Activated CD4-positive, alpha-beta T cell treated with anti-CD3 and anti-CD28 coated beads, Interleukin-2, amount 10 ng/mL, durations not matched to agents 24 days and 14 days (primary cell): ENCODE results near the gene SLIRP. TPM values are rescaled to one million over a fixed set of nuclear protein-coding genes. Genes with fewer than 3 reads are reported as not detected.

ENCODE experiments used
- DNase-seq: peaks from one replicate; pipeline ENCODE4 v3.0.0; 2022
- H3K27ac Mint-ChIP-seq: one replicate; pipeline ENCODE4 v1.8.0; 2022; ENCODE audit warnings: mild to moderate bottlenecking, mixed read lengths
- H3K27me3 Mint-ChIP-seq: one replicate; pipeline ENCODE4 v1.8.0; 2022; ENCODE audit warnings: mixed read lengths
- H3K36me3 Mint-ChIP-seq: one replicate; pipeline ENCODE4 v1.8.0; 2022; ENCODE audit warnings: low read depth, mild to moderate bottlenecking, mixed read lengths
- H3K4me1 Mint-ChIP-seq: one replicate; pipeline ENCODE4 v1.8.0; 2021; ENCODE audit warnings: mixed read lengths
- H3K4me3 Mint-ChIP-seq: one replicate; pipeline ENCODE4 v1.8.0; 2022; ENCODE audit warnings: mild to moderate bottlenecking, moderate library complexity, mixed read lengths
- H3K9me3 Mint-ChIP-seq: one replicate; pipeline ENCODE4 v1.8.0; 2021; ENCODE audit warnings: mixed read lengths
- intact Hi-C: fragments of 100-400 bp; cut with micrococcal nuclease; formaldehyde crosslinking; loops from one replicate; pipeline ENCODE4 v1.15.1; 2023
- total RNA-seq: library from RNA; stranded (reverse); gene quantifications from 2 replicates; pipeline ENCODE4 v1.2.3, GENCODE V29; 2022

The SLIRP gene
- total RNA-seq, 1 donor from 2014 or later, result 190 TPM

- Mint-ChIP-seq H3K9me3 (no peaks in the 10 kb centered on the region), H3K4me1 (peaks cover 25% of the 10 kb centered on the region), H3K27me3 (peaks cover 6% of the 10 kb centered on the region), H3K4me3 (peak overlapping the region; percentile 94), H3K27ac (peak overlapping the region; percentile 99), H3K36me3 (peaks cover 17% of the 10 kb centered on the region)
- DNase-seq, result peak; percentile 63
- intact Hi-C loops, result loop anchor here (1.0 to 10.0 kb wide), 6 partner anchors 39 to 833 kb away; partner anchors contain the start of genes ADCK1, ALKBH1, CIPC and GSTZ1
Measured at GRCh38 chr14:77761205-77761931, 53.5 kb downstream of the SLIRP start.

DNA sequence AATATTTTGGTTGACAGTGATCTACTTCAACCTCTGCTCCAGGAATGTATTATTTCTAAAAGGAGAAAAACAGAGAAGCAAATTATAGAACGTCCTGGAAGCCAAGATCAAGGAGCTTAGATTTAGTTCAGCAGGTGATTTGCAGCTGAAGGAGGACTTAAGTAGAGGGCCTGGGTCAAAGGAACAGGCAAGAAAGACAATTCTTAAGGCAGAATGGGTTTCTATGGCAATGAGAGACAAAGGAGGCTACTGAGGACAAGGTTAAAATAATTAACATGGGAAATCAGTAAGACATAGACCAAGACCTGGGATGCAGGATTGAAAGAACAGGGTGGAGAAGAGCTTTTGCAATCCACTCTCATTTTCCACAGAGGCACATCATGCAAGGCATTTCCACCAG lies 55.4 kb downstream of the SLIRP start:
- Mint-ChIP-seq H3K27me3 (peaks cover 6% of the 10 kb centered on the region), H3K4me3 (no peak overlapping the region), H3K9me3 (no peaks in the 10 kb centered on the region), H3K27ac (no peak overlapping the region), H3K4me1 (peaks cover 19% of the 10 kb centered on the region), H3K36me3 (peaks cover 10% of the 10 kb centered on the region)
- intact Hi-C loops, result loop anchor here (10.0 kb wide), 1 partner anchor 831 kb away; no protein-coding TSS in a partner anchor
- no peak for DNase-seq

- Mint-ChIP-seq H3K9me3 (no peaks in the 10 kb centered on the region), H3K4me3 (no peak overlapping the region), H3K27ac (no peak overlapping the region), H3K4me1 (peaks cover 12% of the 10 kb centered on the region), H3K36me3 (peaks cover 3% of the 10 kb centered on the region), H3K27me3 (peaks cover 6% of the 10 kb centered on the region)
- intact Hi-C loops, result loop anchor here (10.0 kb wide), 1 partner anchor 831 kb away; no protein-coding TSS in a partner anchor
- no peak for DNase-seq
Measured at GRCh38 chr14:77763978-77764377, 56.1 kb downstream of the SLIRP start.

Other genes starting within 250 kb of the SLIRP start
- gene ISM2, start 209.3 kb upstream of the SLIRP start, total RNA-seq, result 0.07 and 0.12 TPM in 2 replicates
- gene SPTLC2, start 91.5 kb upstream of the SLIRP start, total RNA-seq, result 26.6 and 28.3 TPM in 2 replicates
- 17.9 and 19.2 TPM in 2 replicates for gene ALKBH1, start 80 bp upstream of the SLIRP start, total RNA-seq
- gene SNW1, start 53.1 kb downstream of the SLIRP start, total RNA-seq, result 121 TPM in 2 replicates
- gene ADCK1, start 92.0 kb downstream of the SLIRP start, total RNA-seq, result 4.9 and 5.3 TPM in 2 replicates